ENCODE data around the gene STT3B. TPM values are rescaled to one million over a fixed set of nuclear protein-coding genes. Genes with fewer than 3 reads are reported as not detected.

The STT3B gene
- total and polyA plus RNA-seq, 2 of the 13 experiments (the other 11 are each of a cell fraction or from before 2014, with no cell fraction given), result 85.0 to 205 TPM

- no peak for TF ChIP-seq SMYD3 (CRISPR knock-in tag; IDR thresholded peaks at IDR 0.05)
- TF ChIP-seq HIC2 (CRISPR knock-in tag; IDR thresholded peaks at IDR 0.05; ENCODE audit: low read depth), result no peak
- TF ChIP-seq ZFP36L2 (CRISPR knock-in tag; IDR thresholded peaks at IDR 0.05), result no peak
- TF ChIP-seq ZNF709 (CRISPR knock-in tag; IDR thresholded peaks at IDR 0.05), result no peak
- TF ChIP-seq IKZF4 (CRISPR knock-in tag; IDR thresholded peaks at IDR 0.05; ENCODE audit: borderline replicate concordance, low read depth, not compliant biosample characterization), result no peak
- TF ChIP-seq FOXK1 (CRISPR knock-in tag; IDR thresholded peaks at IDR 0.05; ENCODE audit: borderline replicate concordance, low read depth), result no peak; the same call in 1 of the 2 replicates
- TF ChIP-seq NCOA2 (CRISPR knock-in tag; IDR thresholded peaks at IDR 0.05), result 0 out of 2 replicates have a peak, but pooled peaks have one; percentile 36
- no peak for TF ChIP-seq KAT2B (IDR thresholded peaks at IDR 0.05; ENCODE audit: borderline replicate concordance, low read depth, low read length)
- TF ChIP-seq ZNF576 (CRISPR knock-in tag; IDR thresholded peaks at IDR 0.05), result no peak
- TF ChIP-seq TAF15 (IDR thresholded peaks at IDR 0.05; ENCODE audit: low read depth, low read length, poor library complexity, severe bottlenecking), result no peak
- TF ChIP-seq ARID4A (CRISPR knock-in tag; IDR thresholded peaks at IDR 0.05; ENCODE audit: borderline replicate concordance), result peak; percentile 18; the same call in 1 of the 2 replicates
- TF ChIP-seq MIXL1 (CRISPR knock-in tag; IDR thresholded peaks at IDR 0.05), result peak; percentile 48; the same call in 1 of the 2 replicates
- no peak for TF ChIP-seq RFX1 (IDR thresholded peaks at IDR 0.05)
- no peak for TF ChIP-seq ZNF737 (CRISPR knock-in tag; IDR thresholded peaks at IDR 0.05; ENCODE audit: borderline replicate concordance)
- no peak for TF ChIP-seq KAT7 (CRISPR knock-in tag; IDR thresholded peaks at IDR 0.05; ENCODE audit: borderline replicate concordance)
- TF ChIP-seq ZNF749 (CRISPR knock-in tag; IDR thresholded peaks at IDR 0.05; ENCODE audit: borderline replicate concordance), result no peak
- TF ChIP-seq POLR2AphosphoS2 (IDR thresholded peaks at IDR 0.05; ENCODE audit: low read depth, low read length), result no peak
- no peak for TF ChIP-seq MTF1 (CRISPR knock-in tag; IDR thresholded peaks at IDR 0.05)
- TF ChIP-seq CSRNP1 (CRISPR knock-in tag; IDR thresholded peaks at IDR 0.05), result no peak
- TF ChIP-seq ZNF281 (CRISPR knock-in tag; IDR thresholded peaks at IDR 0.05; ENCODE audit: borderline replicate concordance), result no peak
Observed at GRCh38 chr3:31592764-31593163, 60.0 kb downstream of the STT3B start (continued).
